Astrocyte (in vitro differentiated cells and primary cell): ENCODE data around the gene CFH.

Experiments used
- EZH2 ChIP-seq: IDR thresholded peaks from 2 replicates; pipeline ENCODE4 v1.6.1; 2012; ENCODE audit warnings: mild to moderate bottlenecking, low read length, inconsistent platforms; ENCODE audit not compliant: insufficient read depth
- TF ChIP-seq, protein P1 (sequence below): IDR thresholded peaks from 2 replicates; pipeline ENCODE4 v1.5.1; 2011; ENCODE audit warnings: low read depth, mild to moderate bottlenecking, inconsistent platforms, low read length, moderate library complexity; ENCODE audit not compliant: insufficient read depth

DNA sequence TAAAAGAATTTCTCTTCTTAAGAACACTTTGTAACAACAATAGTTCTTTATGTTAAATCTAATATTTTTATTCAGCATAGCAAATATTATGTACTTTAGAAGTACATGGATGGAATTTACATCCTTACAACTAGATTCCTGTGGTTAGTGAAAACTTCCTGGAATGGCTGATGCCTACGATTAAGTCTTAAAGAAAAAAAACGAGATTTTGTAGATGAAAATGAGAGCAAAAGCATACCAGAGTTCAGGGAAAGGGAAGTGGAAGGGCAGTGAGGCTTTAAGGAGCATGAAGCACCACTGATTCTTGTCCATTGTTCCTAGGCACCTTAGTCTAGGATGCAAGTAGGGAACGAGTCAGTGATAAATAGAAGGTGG is 26.7 kb downstream of the CFH start:
- TF ChIP-seq, protein P1, sequence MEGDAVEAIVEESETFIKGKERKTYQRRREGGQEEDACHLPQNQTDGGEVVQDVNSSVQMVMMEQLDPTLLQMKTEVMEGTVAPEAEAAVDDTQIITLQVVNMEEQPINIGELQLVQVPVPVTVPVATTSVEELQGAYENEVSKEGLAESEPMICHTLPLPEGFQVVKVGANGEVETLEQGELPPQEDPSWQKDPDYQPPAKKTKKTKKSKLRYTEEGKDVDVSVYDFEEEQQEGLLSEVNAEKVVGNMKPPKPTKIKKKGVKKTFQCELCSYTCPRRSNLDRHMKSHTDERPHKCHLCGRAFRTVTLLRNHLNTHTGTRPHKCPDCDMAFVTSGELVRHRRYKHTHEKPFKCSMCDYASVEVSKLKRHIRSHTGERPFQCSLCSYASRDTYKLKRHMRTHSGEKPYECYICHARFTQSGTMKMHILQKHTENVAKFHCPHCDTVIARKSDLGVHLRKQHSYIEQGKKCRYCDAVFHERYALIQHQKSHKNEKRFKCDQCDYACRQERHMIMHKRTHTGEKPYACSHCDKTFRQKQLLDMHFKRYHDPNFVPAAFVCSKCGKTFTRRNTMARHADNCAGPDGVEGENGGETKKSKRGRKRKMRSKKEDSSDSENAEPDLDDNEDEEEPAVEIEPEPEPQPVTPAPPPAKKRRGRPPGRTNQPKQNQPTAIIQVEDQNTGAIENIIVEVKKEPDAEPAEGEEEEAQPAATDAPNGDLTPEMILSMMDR: no peak
- TF ChIP-seq EZH2: no peak
